ENCODE data around the gene CYTH1. TPM values are rescaled to one million over a fixed set of nuclear protein-coding genes. Genes with fewer than 3 reads are reported as not detected.

Gene CYTH1, protein sequence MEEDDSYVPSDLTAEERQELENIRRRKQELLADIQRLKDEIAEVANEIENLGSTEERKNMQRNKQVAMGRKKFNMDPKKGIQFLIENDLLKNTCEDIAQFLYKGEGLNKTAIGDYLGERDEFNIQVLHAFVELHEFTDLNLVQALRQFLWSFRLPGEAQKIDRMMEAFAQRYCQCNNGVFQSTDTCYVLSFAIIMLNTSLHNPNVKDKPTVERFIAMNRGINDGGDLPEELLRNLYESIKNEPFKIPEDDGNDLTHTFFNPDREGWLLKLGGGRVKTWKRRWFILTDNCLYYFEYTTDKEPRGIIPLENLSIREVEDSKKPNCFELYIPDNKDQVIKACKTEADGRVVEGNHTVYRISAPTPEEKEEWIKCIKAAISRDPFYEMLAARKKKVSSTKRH
- 45.2 and 53.1 TPM in 2 replicates for total RNA-seq

DNA sequence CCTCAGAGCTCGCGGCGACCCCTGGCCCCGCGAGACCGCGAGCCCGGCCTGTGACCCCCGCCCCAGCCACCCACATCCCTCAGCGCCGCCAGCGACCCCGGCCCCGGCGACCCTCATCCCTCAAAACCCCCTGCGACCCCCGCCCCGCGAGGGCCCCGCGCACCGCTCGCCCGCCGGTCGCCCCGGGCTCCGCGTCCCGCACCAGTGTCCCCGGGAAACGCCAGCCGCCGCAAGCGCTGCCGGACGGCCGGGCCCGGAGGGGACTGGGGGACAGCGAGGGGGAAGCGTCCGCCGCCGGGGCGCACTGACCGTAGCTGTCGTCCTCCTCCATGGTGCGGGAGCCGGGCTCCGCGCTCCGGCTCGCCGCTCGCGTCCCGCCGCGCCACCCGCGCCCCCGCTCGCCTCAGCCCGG, at the start of gene CYTH1:
Gene CYTH1, minus strand, starts transcription at position 381 of the 412 bp plus-strand sequence. Its CDS starts 50 bp downstream, at position 331.

Small RNAs within 50 kb of the gene (small RNA-seq; reads per million reads assigned to genes)
- not detected for gene RNU6-638P

Other genes starting within 250 kb of the CYTH1 start
- under 0.01 TPM in 2 replicates for gene DNAH17, start 204.9 kb downstream of the CYTH1 start, total RNA-seq
- 34.2 and 36.4 TPM in 2 replicates for gene USP36, start 58.5 kb upstream of the CYTH1 start, total RNA-seq
- 1.9 and 2.6 TPM in 2 replicates for gene CEP295NL, start 120.9 kb upstream of the CYTH1 start, total RNA-seq
- 82.5 and 86.8 TPM in 2 replicates for gene TIMP2, start 143.1 kb upstream of the CYTH1 start, total RNA-seq
- gene LGALS3BP, start 197.7 kb upstream of the CYTH1 start, total RNA-seq: 0.29 and 0.80 TPM in 2 replicates
- 75.0 and 76.7 TPM in 2 replicates for gene CANT1, start 227.5 kb upstream of the CYTH1 start, total RNA-seq
- gene C1QTNF1, start 241.9 kb upstream of the CYTH1 start, total RNA-seq: 4.1 and 6.8 TPM in 2 replicates